Small intestine (tissue), 7 donors: ENCODE measurements around the gene DCC. TPM values are rescaled to one million over a fixed set of nuclear protein-coding genes. Genes with fewer than 3 reads are reported as not detected.

Experiments
- DNase-seq, 2 donors: peaks; one replicate each; pipeline versions ENCODE4 v3.0.0 to v3.0.0-alpha.2; 2013
- FAIRE-seq: peaks from 2 replicates; lab custom pipeline; 2012; peaks lifted over from hg19 to GRCh38; lab: Jason Lieb, UNC
- H3K27ac ChIP-seq, 3 donors: one replicate each; pipeline ENCODE4 v1.5.1; 2013; ENCODE audit warnings: low read length in 2 of 3, mild to moderate bottlenecking in 2 of 3, control low read depth in 1 of 3, inconsistent platforms in 1 of 3, low read depth in 1 of 3, moderate library complexity in 1 of 3
- H3K27me3 ChIP-seq, 3 donors: one replicate each; pipeline ENCODE4 v1.6.1; 2013; ENCODE audit warnings: low read length in 3 of 3, inconsistent platforms in 1 of 3; ENCODE audit not compliant: control insufficient read depth in 3 of 3, insufficient read depth in 3 of 3
- H3K36me3 ChIP-seq, 3 donors: one replicate each; pipeline ENCODE4 v1.6.1; 2013; ENCODE audit warnings: low read length in 3 of 3, inconsistent platforms in 1 of 3, low read depth in 1 of 3, mild to moderate bottlenecking in 1 of 3, moderate library complexity in 1 of 3; ENCODE audit not compliant: control insufficient read depth in 3 of 3, insufficient read depth in 2 of 3
- H3K4me1 ChIP-seq, 3 donors: one replicate each; pipeline ENCODE4 v1.6.1; 2013; ENCODE audit warnings: low read length in 2 of 3, inconsistent platforms in 1 of 3, low read depth in 1 of 3, mild to moderate bottlenecking in 1 of 3, moderate library complexity in 1 of 3; ENCODE audit not compliant: control insufficient read depth in 3 of 3, insufficient read depth in 2 of 3
- H3K4me3 ChIP-seq, 3 donors: one replicate each; pipeline ENCODE4 v1.5.1; 2013; ENCODE audit warnings: low read length in 3 of 3, control low read depth in 1 of 3, inconsistent platforms in 1 of 3, low read depth in 1 of 3, mild to moderate bottlenecking in 1 of 3, moderate library complexity in 1 of 3
- H3K9me3 ChIP-seq, 2 donors: one replicate each; pipeline ENCODE4 v1.6.1; 2013; ENCODE audit warnings: low read depth in 1 of 2, low read length in 1 of 2; ENCODE audit not compliant: control insufficient read depth in 2 of 2, insufficient read depth in 1 of 2
- WGBS, 3 donors: extraction: QIAGEN DNeasy Blood & Tissue Kit; methylation state at CpG; one replicate each; pipeline ENCODE4 v1.1.7; 2013; 5-methylcytosine and 5-hydroxymethylcytosine counted together
- polyA plus RNA-seq, 4 donors: library from polyadenylated mRNA; stranded (reverse) in 3 of 4; unstranded in 1 of 4; fragments of 200-250 nt in 3 of 4; fragments of 120-200 nt in 1 of 4; gene quantifications; one replicate each; pipeline versions ENCODE4 v1.2.1 to v1.2.3, GENCODE V29; 2013
- donor health status: healthy with polysubstance abuse.
- donor health status: control.
- donor health status: control.
- donor health status: Bipolar disorder and iron deficiency.
- donor health status: healthy.

The DCC gene
- polyA plus RNA-seq, 4 donors = 0.03 to 0.30 TPM; not detected in 2

GRCh38 chr18:52624702-52625101 lies 284.7 kb downstream of the DCC start:
- Histone ChIP-seq H3K4me1 (no peaks in the 10 kb centered on the region), H3K9me3 (no peaks in the 10 kb centered on the region), H3K36me3 (no peaks in the 10 kb centered on the region), H3K27ac (no peak overlapping the region), H3K4me3 (no peak overlapping the region), H3K27me3 (no peaks in the 10 kb centered on the region)
- DNase-seq (no peak), FAIRE-seq (no peak)
- 90 to 91% (median 90%) methylated on average over 5 of the region's 5 CpGs for WGBS, 3 donors

- FAIRE-seq = no peak
- Histone ChIP-seq H3K9me3 (peaks cover 0 to 6% of the 10 kb centered on the region in 2 donors), H3K36me3 (no peaks in the 10 kb centered on the region), H3K4me3 (no peak overlapping the region), H3K27me3 (no peaks in the 10 kb centered on the region), H3K27ac (no peak overlapping the region), H3K4me1 (no peaks in the 10 kb centered on the region)
- WGBS, 3 donors = 65 to 91% (median 77%) methylated on average over 5 of the region's 5 CpGs
- DNase-seq = peak; percentile 34 to 40
Measured at GRCh38 chr18:52636536-52636935, 296.5 kb downstream of the DCC start.

GRCh38 chr18:52648201-52648600 lies 308.2 kb downstream of the DCC start:
- Histone ChIP-seq H3K27ac (no peak overlapping the region), H3K27me3 (no peaks in the 10 kb centered on the region), H3K4me1 (no peaks in the 10 kb centered on the region), H3K4me3 (no peak overlapping the region), H3K36me3 (no peaks in the 10 kb centered on the region), H3K9me3 (no peaks in the 10 kb centered on the region)
- FAIRE-seq (no peak), DNase-seq (no peak)
- 79 to 82% (median 80%) methylated on average over 4 of the region's 4 CpGs for WGBS, 3 donors

GRCh38 chr18:52652391-52652790 lies 312.4 kb downstream of the DCC start:
- Histone ChIP-seq H3K27ac (no peak overlapping the region), H3K4me3 (no peak overlapping the region), H3K27me3 (no peaks in the 10 kb centered on the region), H3K4me1 (no peaks in the 10 kb centered on the region), H3K9me3 (no peaks in the 10 kb centered on the region), H3K36me3 (no peaks in the 10 kb centered on the region)
- DNase-seq (peak in 1 of 2 donors; percentile 30), FAIRE-seq (no peak)
- WGBS, 3 donors = 23 to 56% (median 41%) methylated on average over 4 of the region's 4 CpGs

- Histone ChIP-seq H3K27ac (no peak overlapping the region), H3K4me3 (no peak overlapping the region), H3K36me3 (no peaks in the 10 kb centered on the region), H3K27me3 (no peaks in the 10 kb centered on the region), H3K9me3 (no peaks in the 10 kb centered on the region), H3K4me1 (no peaks in the 10 kb centered on the region)
- FAIRE-seq (no peak), DNase-seq (no peak)
- 74 to 80% (median 79%) methylated on average over 8 of the region's 8 CpGs for WGBS, 3 donors
Measured at GRCh38 chr18:52657043-52657805, 317.2 kb downstream of the DCC start.

GRCh38 chr18:52667463-52668065 lies 327.6 kb downstream of the DCC start:
- H3K9me3 ChIP-seq = no peaks in the 10 kb centered on the region
- H3K27ac ChIP-seq = no peak overlapping the region
- DNase-seq (no peak), FAIRE-seq (no peak)
- H3K36me3 ChIP-seq = no peaks in the 10 kb centered on the region
- no peaks in the 10 kb centered on the region for H3K27me3 ChIP-seq
- no peaks in the 10 kb centered on the region for H3K4me1 ChIP-seq
- 57 to 63% (median 60%) methylated on average over 4 of the region's 4 CpGs for WGBS, 3 donors
- H3K4me3 ChIP-seq = no peak overlapping the region

- H3K27me3 ChIP-seq = no peaks in the 10 kb centered on the region
- H3K27ac ChIP-seq = no peak overlapping the region
- no peaks in the 10 kb centered on the region for H3K9me3 ChIP-seq
- DNase-seq (peak; percentile 19 to 52), FAIRE-seq (no peak)
- H3K36me3 ChIP-seq = no peaks in the 10 kb centered on the region
- no peak overlapping the region for H3K4me3 ChIP-seq
- WGBS, 3 donors = 7 to 17% (median 15%) methylated on average over 3 of the region's 3 CpGs
- H3K4me1 ChIP-seq = no peaks in the 10 kb centered on the region
Measured at GRCh38 chr18:52670896-52671295, 330.9 kb downstream of the DCC start.

- Histone ChIP-seq H3K4me1 (no peaks in the 10 kb centered on the region), H3K36me3 (no peaks in the 10 kb centered on the region), H3K27ac (no peak overlapping the region), H3K27me3 (no peaks in the 10 kb centered on the region), H3K9me3 (no peaks in the 10 kb centered on the region), H3K4me3 (no peak overlapping the region)
- no peak for DNase-seq
- FAIRE-seq = no peak
- 48 to 59% (median 58%) methylated on average over 3 of the region's 3 CpGs for WGBS, 3 donors
Measured at GRCh38 chr18:52678034-52678433, 338.0 kb downstream of the DCC start.
